Stomach (tissue), 9 donors: ENCODE data around the gene PSMB4. TPM values are rescaled to one million over a fixed set of nuclear protein-coding genes. Genes with fewer than 3 reads are reported as not detected.

ENCODE experiments used
- DNase-seq, 2 donors: peaks; one replicate each; pipeline versions ENCODE4 v3.0.0 to v3.0.0-alpha.2; 2013 to 2019
- H3K27ac ChIP-seq, 5 donors: fragments of 200-600 bp in 4 of 5; sonication (generic) in 4 of 5; one replicate each; pipeline ENCODE4 v1.5.1; 2013 to 2019; ENCODE audit warnings: mild to moderate bottlenecking in 1 of 5, moderate library complexity in 1 of 5
- H3K27me3 ChIP-seq, 3 donors: fragments of 200-600 bp; sonication (generic); one replicate each; pipeline ENCODE4 v1.5.1; 2017 to 2019; ENCODE audit warnings: mixed run types in 1 of 3
- H3K36me3 ChIP-seq, 4 donors: fragments of 200-600 bp; sonication (generic); 1 replicate in 3 of 4; 2 replicates in 1 of 4; pipeline ENCODE4 v1.5.1; 2016 to 2019
- H3K4me1 ChIP-seq, 4 donors: fragments of 200-600 bp; sonication (generic); one replicate each; pipeline ENCODE4 v1.5.1; 2016 to 2019
- H3K4me3 ChIP-seq, 4 donors: fragments of 200-600 bp; sonication (generic) in 3 of 4; one replicate each; pipeline ENCODE4 v1.5.1; 2016 to 2019; ENCODE audit warnings: mild to moderate bottlenecking in 1 of 4
- H3K9me3 ChIP-seq, 4 donors: fragments of 200-600 bp; sonication (generic); one replicate each; pipeline ENCODE4 v1.5.1; 2016 to 2019
- EP300 ChIP-seq: sonication (generic); formaldehyde crosslinking; IDR thresholded peaks from one replicate; pipeline ENCODE4 v1.6.1; 2017; ENCODE audit warnings: antibody characterized with exemption
- POLR2A ChIP-seq, 4 donors: fragments of 450-650 bp; IDR thresholded peaks; one replicate each; pipeline ENCODE4 v1.6.1; 2016; ENCODE audit warnings: antibody characterized with exemption in 4 of 4, control low read depth in 2 of 4, mild to moderate bottlenecking in 1 of 4, moderate library complexity in 1 of 4
- POLR2AphosphoS5 ChIP-seq, 3 donors: sonication (generic); formaldehyde crosslinking; IDR thresholded peaks; one replicate each; pipeline ENCODE4 v1.6.1; 2016; ENCODE audit warnings: antibody characterized with exemption in 3 of 3
- WGBS, 5 donors: extraction: QIAGEN DNeasy Blood & Tissue Kit in 3 of 5; methylation state at CpG; one replicate each; pipeline versions ENCODE4 v1.1.5 to v1.1.7; 2013 to 2018; 5-methylcytosine and 5-hydroxymethylcytosine counted together
- intact Hi-C: fragments of 100-400 bp; cut with DNase I; formaldehyde crosslinking; loops from one replicate; pipeline ENCODE4 v1.15.1; 2023; ENCODE audit warnings: low total_unique reads
- polyA plus RNA-seq, 3 donors: library from polyadenylated mRNA; stranded (reverse); fragments of 200-250 nt; gene quantifications; one replicate each; pipeline ENCODE4 v1.2.3, GENCODE V29; 2013
- total RNA-seq, 5 donors: library from RNA; depleted of rRNA; stranded (reverse); fragments of >200 nt; gene quantifications; one replicate each; pipeline versions ENCODE4 v1.1.0 to v1.2.3, GENCODE V29; 2014 to 2016
- TF ChIP-seq, protein P1 (sequence below), 7 experiments: fragments of 450-650 bp in 4 of 7; fragments of 200-600 bp in 3 of 7; sonication (generic) in 3 of 7; IDR thresholded peaks; one replicate each; pipeline ENCODE4 v1.5.1; 2016 to 2019; ENCODE audit warnings: antibody characterized with exemption in 7 of 7, control low read depth in 2 of 7, mild to moderate bottlenecking in 1 of 7
- donor health status: healthy with polysubstance abuse.
- donor health status: Bipolar disorder and iron deficiency.
- donor health status: healthy.

Gene PSMB4
- total and polyA plus RNA-seq, 8 donors, result 111 to 358 (median 247) TPM

DNA sequence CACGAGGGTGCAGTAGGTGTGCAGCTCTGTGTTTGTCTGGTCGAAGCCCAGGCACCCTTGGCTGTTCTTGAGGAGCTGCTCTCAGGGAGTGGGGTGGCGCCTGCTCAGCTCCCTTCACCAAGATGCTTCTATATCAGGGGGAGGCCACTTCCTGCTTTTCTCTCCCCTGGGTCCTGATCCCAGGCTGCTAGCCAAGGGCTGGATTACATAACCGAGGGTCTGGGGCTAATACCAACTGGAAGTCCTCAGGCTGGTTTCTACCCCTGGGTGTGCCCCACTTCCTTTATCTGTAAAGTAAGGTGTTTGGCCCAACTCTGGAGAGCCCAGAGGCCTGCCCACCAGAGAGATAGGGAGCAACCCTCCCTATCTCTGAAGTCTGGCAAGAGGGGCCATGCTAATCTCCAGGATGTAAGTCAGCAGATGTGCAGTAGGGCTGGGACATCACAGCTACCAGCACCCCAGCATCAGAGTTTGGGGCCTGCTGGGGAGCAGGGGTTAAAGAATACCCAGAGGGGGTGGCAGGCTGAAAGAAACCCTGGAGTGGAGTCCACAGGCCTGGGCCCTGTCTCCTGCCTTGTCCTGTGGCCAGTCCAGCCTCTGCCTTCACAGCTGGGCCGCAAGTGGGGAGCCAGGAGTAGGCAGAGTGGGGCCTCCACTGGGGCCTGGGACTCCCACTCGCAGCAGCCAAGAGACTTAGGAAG is 29.0 kb upstream of the PSMB4 start:
- Histone ChIP-seq H3K9me3 (no peaks in the 10 kb centered on the region), H3K27ac (peak overlapping the region; percentile 40 to 92 (median 89)), H3K36me3 (peaks cover 17 to 42% (median 34%) of the 10 kb centered on the region in 4 donors), H3K27me3 (no peaks in the 10 kb centered on the region), H3K4me1 (peaks cover 42 to 76% (median 64%) of the 10 kb centered on the region in 4 donors), H3K4me3 (peak overlapping the region in 3 of 4 donors; percentile 53 to 65 (median 59))
- DNase-seq, result peak; percentile 34 to 53
- WGBS, 5 donors, result 23 to 45% (median 33%) methylated on average over 5 to 6 of the region's 6 CpGs
- intact Hi-C loops, result no loop called here
- TF ChIP-seq EP300 (no peak), POLR2A (IDR thresholded peaks at IDR 0.05) (no peak), POLR2AphosphoS5 (IDR thresholded peaks at IDR 0.05) (no peak)
- TF ChIP-seq, protein P1, sequence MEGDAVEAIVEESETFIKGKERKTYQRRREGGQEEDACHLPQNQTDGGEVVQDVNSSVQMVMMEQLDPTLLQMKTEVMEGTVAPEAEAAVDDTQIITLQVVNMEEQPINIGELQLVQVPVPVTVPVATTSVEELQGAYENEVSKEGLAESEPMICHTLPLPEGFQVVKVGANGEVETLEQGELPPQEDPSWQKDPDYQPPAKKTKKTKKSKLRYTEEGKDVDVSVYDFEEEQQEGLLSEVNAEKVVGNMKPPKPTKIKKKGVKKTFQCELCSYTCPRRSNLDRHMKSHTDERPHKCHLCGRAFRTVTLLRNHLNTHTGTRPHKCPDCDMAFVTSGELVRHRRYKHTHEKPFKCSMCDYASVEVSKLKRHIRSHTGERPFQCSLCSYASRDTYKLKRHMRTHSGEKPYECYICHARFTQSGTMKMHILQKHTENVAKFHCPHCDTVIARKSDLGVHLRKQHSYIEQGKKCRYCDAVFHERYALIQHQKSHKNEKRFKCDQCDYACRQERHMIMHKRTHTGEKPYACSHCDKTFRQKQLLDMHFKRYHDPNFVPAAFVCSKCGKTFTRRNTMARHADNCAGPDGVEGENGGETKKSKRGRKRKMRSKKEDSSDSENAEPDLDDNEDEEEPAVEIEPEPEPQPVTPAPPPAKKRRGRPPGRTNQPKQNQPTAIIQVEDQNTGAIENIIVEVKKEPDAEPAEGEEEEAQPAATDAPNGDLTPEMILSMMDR (IDR thresholded peaks at IDR 0.05), result no peak

DNA sequence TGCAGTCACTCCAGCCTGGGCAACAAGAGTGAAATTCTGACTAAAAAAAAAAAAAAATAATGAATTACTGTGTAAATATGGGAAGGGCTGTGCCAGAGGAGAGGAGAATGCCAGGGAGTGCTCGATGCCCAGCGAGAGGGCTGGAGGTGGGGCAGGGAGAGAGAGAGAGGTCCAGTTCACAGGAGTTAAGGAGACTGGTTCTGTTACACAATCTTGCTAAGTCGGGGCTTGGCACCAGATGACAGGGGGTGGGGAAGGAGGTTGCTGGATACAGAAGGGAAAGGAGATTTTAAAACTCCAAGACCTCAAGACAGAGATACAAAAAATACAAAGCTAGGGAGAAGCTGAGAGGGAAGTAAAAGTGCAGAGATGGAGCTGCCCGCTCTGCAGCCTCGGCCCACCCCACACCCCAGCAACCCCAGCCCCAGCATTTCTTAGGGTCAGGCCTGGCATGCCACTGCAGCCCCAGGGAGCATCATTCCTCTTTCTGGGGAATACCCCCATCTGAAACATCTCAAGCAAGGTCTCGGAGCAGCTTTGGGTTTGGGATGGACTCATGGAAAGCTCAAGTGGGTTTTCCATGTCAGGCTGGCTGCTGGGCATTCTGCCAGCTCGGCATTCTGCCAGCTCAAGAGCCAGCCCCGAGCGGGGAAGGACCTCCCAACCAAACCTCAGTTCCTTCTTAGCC is 27.9 kb upstream of the PSMB4 start:
- H3K36me3 ChIP-seq, result peaks cover 5 to 31% (median 22%) of the 10 kb centered on the region in 4 donors
- peaks cover 42 to 72% (median 62%) of the 10 kb centered on the region in 4 donors for H3K4me1 ChIP-seq
- H3K27ac ChIP-seq, result peak overlapping the region; percentile 85 to 92 (median 89)
- intact Hi-C loops, result no loop called here
- WGBS, 5 donors, result 9 to 21% (median 13%) methylated on average over 9 of the region's 9 CpGs
- no peak for TF ChIP-seq POLR2A (IDR thresholded peaks at IDR 0.05)
- peak in 1 of 3 donors; percentile 32 for TF ChIP-seq POLR2AphosphoS5 (IDR thresholded peaks at IDR 0.05)
- no peak for TF ChIP-seq EP300
- TF ChIP-seq, protein P1 (IDR thresholded peaks at IDR 0.05), result no peak
- peak; percentile 84 to 90 for DNase-seq
- peak overlapping the region; percentile 53 to 65 (median 58) for H3K4me3 ChIP-seq
- no peaks in the 10 kb centered on the region for H3K9me3 ChIP-seq
- no peaks in the 10 kb centered on the region for H3K27me3 ChIP-seq

DNA sequence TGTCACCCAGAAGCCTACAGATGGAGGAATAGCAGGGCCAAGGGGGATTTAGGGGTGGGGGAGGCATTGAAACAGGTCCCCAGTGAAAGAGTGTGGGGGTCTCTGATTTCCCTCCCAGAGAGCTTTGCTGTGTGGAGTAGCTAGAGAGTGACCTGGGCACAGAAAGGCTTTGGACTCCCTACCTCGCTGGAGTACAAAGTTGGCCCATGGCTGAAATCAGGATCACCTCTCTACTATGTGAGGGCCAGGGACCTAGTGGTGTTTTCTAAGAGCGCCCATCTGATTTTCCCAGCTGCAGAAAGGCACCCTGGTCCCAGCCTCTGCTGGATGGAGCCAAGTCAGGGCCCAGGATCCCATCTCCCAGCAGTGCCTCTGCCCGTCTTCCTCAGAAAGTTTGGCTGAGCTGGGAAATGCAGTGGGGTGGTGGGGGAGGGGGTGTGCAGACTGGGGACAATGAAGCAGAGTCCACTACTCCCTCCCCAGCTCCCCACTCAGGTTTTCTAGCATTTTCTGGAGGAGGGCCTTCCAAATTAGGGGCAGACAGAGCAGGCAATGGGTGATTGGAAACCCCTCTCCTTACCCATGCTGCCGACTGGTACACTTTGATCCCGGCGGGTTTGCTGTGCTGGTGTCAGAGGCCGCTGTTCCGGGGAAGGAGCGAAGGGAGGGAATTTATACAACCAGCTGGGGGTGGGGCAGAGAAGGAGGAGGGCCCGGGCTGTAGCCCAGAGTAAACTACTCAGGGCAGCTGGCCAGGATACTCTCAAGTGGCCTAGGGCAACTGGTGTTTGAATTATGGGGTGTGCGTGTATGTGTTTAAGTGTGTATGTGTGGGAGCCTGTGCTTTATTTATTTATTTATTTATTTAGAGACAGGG is 27.1 kb upstream of the PSMB4 start, which contains the start of gene SELENBP1:
Gene SELENBP1, minus strand, starts transcription at position 648 of the 877 bp plus-strand sequence. Its CDS starts 64 bp downstream, at position 584.
- intact Hi-C loops, result no loop called here
- Histone ChIP-seq H3K27ac (peak within 1 kb of the TSS; percentile 85 to 92 (median 89)), H3K4me1 (peaks cover 42 to 67% (median 62%) of the 10 kb centered on the region in 4 donors), H3K9me3 (no peaks in the 10 kb centered on the region), H3K27me3 (no peaks in the 10 kb centered on the region), H3K4me3 (peak within 1 kb of the TSS; percentile 53 to 65 (median 58)), H3K36me3 (peaks cover 0 to 23% (median 16%) of the 10 kb centered on the region in 4 donors)
- DNase-seq, result peak; percentile 95 to 96
- 13 to 40% (median 15%) methylated on average over 11 of the region's 11 CpGs for WGBS, 5 donors
- TF ChIP-seq, protein P1 (IDR thresholded peaks at IDR 0.05), result no peak
- TF ChIP-seq EP300, result no peak
- TF ChIP-seq POLR2A (IDR thresholded peaks at IDR 0.05), result peak in 2 of 4 donors; percentile 48 to 88
- TF ChIP-seq POLR2AphosphoS5 (IDR thresholded peaks at IDR 0.05), result peak; percentile 28 to 98 (median 97)
